ENCODE measurements around the gene LACRT. TPM values are rescaled to one million over a fixed set of nuclear protein-coding genes. Genes with fewer than 3 reads are reported as not detected.

The LACRT gene
- total RNA-seq, 1 donor from 2014 or later, result not detected

- no peak for TF ChIP-seq CTCF (IDR thresholded peaks at IDR 0.05)
- H3K4me1 Mint-ChIP-seq (ENCODE audit: unreplicated experiment), result no peaks in the 10 kb centered on the region
- no peak for DNase-seq (ENCODE audit: extremely low spot score, unreplicated experiment)
- H3K9me3 Mint-ChIP-seq (ENCODE audit: unreplicated experiment), result no peaks in the 10 kb centered on the region
- H3K27ac Mint-ChIP-seq (ENCODE audit: unreplicated experiment), result no peak overlapping the region
- no peaks in the 10 kb centered on the region for H3K36me3 Mint-ChIP-seq (ENCODE audit: unreplicated experiment)
- H3K27me3 Mint-ChIP-seq (ENCODE audit: unreplicated experiment), result peaks cover 2% of the 10 kb centered on the region
- no peak overlapping the region for H3K4me3 Mint-ChIP-seq (ENCODE audit: unreplicated experiment)
Observed at GRCh38 chr12:54650889-54651288, 16.2 kb upstream of the LACRT start.

- H3K4me1 Mint-ChIP-seq (ENCODE audit: unreplicated experiment), result no peaks in the 10 kb centered on the region
- no peak overlapping the region for H3K4me3 Mint-ChIP-seq (ENCODE audit: unreplicated experiment)
- DNase-seq (ENCODE audit: extremely low spot score, unreplicated experiment), result no peak
- H3K27me3 Mint-ChIP-seq (ENCODE audit: unreplicated experiment), result peaks cover 2% of the 10 kb centered on the region
- H3K36me3 Mint-ChIP-seq (ENCODE audit: unreplicated experiment), result no peaks in the 10 kb centered on the region
- no peaks in the 10 kb centered on the region for H3K9me3 Mint-ChIP-seq (ENCODE audit: unreplicated experiment)
- no peak overlapping the region for H3K27ac Mint-ChIP-seq (ENCODE audit: unreplicated experiment)
- no peak for TF ChIP-seq CTCF (IDR thresholded peaks at IDR 0.05)
Observed at GRCh38 chr12:54650409-54650808, 15.7 kb upstream of the LACRT start.

- no peaks in the 10 kb centered on the region for H3K4me1 Mint-ChIP-seq (ENCODE audit: unreplicated experiment)
- no peak for DNase-seq (ENCODE audit: extremely low spot score, unreplicated experiment)
- no peaks in the 10 kb centered on the region for H3K9me3 Mint-ChIP-seq (ENCODE audit: unreplicated experiment)
- H3K27ac Mint-ChIP-seq (ENCODE audit: unreplicated experiment), result no peak overlapping the region
- peaks cover 2% of the 10 kb centered on the region for H3K27me3 Mint-ChIP-seq (ENCODE audit: unreplicated experiment)
- H3K4me3 Mint-ChIP-seq (ENCODE audit: unreplicated experiment), result no peak overlapping the region
- no peaks in the 10 kb centered on the region for H3K36me3 Mint-ChIP-seq (ENCODE audit: unreplicated experiment)
- no peak for TF ChIP-seq CTCF (IDR thresholded peaks at IDR 0.05)
Observed at GRCh38 chr12:54649825-54650224, 15.1 kb upstream of the LACRT start.

GRCh38 chr12:54648265-54648664 lies 13.6 kb upstream of the LACRT start, which contains the start of gene DCD:
TSS of gene DCD (minus strand) at chr12:54648365. CDS start at chr12:54648303, 62 bp downstream.
- H3K4me1 Mint-ChIP-seq (ENCODE audit: unreplicated experiment), result no peaks in the 10 kb centered on the region

GRCh38 chr12:54641554-54641953 lies 6.9 kb upstream of the LACRT start:
- Mint-ChIP-seq H3K27ac (ENCODE audit: unreplicated experiment) (no peak overlapping the region), H3K27me3 (ENCODE audit: unreplicated experiment) (no peaks in the 10 kb centered on the region), H3K4me1 (ENCODE audit: unreplicated experiment) (no peaks in the 10 kb centered on the region), H3K9me3 (ENCODE audit: unreplicated experiment) (no peaks in the 10 kb centered on the region), H3K36me3 (ENCODE audit: unreplicated experiment) (no peaks in the 10 kb centered on the region), H3K4me3 (ENCODE audit: unreplicated experiment) (no peak overlapping the region)
- no peak for TF ChIP-seq CTCF (IDR thresholded peaks at IDR 0.05)
- DNase-seq (ENCODE audit: extremely low spot score, unreplicated experiment), result no peak

More at GRCh38 chr12:54648265-54648664, 13.6 kb upstream of the LACRT start, which contains the start of gene DCD:
- Mint-ChIP-seq H3K27ac (ENCODE audit: unreplicated experiment) (no peak within 1 kb of the TSS), H3K4me3 (ENCODE audit: unreplicated experiment) (no peak within 1 kb of the TSS), H3K9me3 (ENCODE audit: unreplicated experiment) (no peaks in the 10 kb centered on the region), H3K36me3 (ENCODE audit: unreplicated experiment) (no peaks in the 10 kb centered on the region), H3K27me3 (ENCODE audit: unreplicated experiment) (peaks cover 2% of the 10 kb centered on the region)
- no peak for DNase-seq (ENCODE audit: extremely low spot score, unreplicated experiment)
- TF ChIP-seq CTCF (IDR thresholded peaks at IDR 0.05), result no peak
